ENCODE results near the gene RFX8. TPM values are rescaled to one million over a fixed set of nuclear protein-coding genes. Genes with fewer than 3 reads are reported as not detected.

RFX8 gene
- total RNA-seq, 1 experiment from 2014 or later, result not detected

DNA sequence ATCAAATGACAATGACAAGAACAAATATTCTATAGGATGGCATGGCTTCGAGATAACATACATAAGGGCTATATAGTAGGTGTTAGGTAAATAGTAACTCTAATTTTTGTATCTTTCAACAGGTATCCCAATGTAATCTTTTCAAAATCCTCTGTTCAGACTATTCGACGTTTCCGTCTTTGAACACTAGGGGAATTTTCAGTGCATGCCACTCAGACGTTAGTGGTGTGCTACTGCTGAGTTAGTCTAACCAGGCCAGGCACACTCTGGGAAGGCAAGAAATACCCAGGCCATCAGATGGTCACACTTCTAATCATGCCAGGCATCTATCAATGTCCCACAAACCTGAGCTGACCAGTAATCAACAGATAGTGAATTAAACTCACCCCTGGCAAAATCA lies 73.0 kb downstream of the RFX8 start:
- intact Hi-C loops (cut with micrococcal nuclease; ENCODE audit: unreplicated experiment), result no loop called here
- BruUV-seq (replicated peaks), result no TSS peak
- CTCF ChIA-PET, result no interaction called here

DNA sequence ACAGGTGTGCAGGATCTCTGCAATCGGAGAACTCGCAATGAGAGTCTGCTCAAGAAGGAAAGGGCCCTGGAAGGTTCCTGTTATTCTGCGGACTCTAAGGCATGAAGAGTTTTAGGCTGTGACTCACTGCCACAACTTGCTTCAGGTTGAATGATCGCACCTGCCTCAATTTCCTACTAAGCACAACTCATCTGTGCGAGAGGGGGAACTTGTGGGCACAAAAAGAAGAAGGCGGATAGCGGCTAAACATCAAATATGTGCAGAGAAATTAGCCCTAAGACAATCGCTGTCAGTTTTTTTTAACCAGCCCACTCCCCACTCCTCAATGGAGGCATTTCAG lies 73.6 kb downstream of the RFX8 start:
- BruUV-seq (replicated peaks), result no TSS peak
- no peak for TF ChIP-seq EZH2 (IDR thresholded peaks at IDR 0.05; ENCODE audit: borderline replicate concordance, low read depth, low read length, poor library complexity, severe bottlenecking)
- TF ChIP-seq, protein P1, sequence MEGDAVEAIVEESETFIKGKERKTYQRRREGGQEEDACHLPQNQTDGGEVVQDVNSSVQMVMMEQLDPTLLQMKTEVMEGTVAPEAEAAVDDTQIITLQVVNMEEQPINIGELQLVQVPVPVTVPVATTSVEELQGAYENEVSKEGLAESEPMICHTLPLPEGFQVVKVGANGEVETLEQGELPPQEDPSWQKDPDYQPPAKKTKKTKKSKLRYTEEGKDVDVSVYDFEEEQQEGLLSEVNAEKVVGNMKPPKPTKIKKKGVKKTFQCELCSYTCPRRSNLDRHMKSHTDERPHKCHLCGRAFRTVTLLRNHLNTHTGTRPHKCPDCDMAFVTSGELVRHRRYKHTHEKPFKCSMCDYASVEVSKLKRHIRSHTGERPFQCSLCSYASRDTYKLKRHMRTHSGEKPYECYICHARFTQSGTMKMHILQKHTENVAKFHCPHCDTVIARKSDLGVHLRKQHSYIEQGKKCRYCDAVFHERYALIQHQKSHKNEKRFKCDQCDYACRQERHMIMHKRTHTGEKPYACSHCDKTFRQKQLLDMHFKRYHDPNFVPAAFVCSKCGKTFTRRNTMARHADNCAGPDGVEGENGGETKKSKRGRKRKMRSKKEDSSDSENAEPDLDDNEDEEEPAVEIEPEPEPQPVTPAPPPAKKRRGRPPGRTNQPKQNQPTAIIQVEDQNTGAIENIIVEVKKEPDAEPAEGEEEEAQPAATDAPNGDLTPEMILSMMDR (conservative IDR thresholded peaks at IDR 0.05; ENCODE audit: low read depth, low read length), result no peak
- CTCF ChIA-PET, result no interaction called here
- H3K27me3 ChIP-seq (replicated peaks; ENCODE audit: insufficient read depth, low read depth, low read length, poor library complexity), result peaks cover 5% of the 10 kb centered on the region
- no peaks in the 10 kb centered on the region for H3K4me1 ChIP-seq (ENCODE audit: insufficient read depth, low read length, poor library complexity, severe bottlenecking)
- H3K36me3 ChIP-seq (ENCODE audit: insufficient read depth, low read length, poor library complexity, severe bottlenecking), result no peaks in the 10 kb centered on the region
- H3K27ac ChIP-seq (ENCODE audit: low read depth, low read length, poor library complexity, severe bottlenecking), result no peak overlapping the region
- POLR2A ChIA-PET (ENCODE audit: low non-redundant PET), result no interaction called here
- no peaks in the 10 kb centered on the region for H3K9me3 ChIP-seq (ENCODE audit: low read depth, low read length, poor library complexity, severe bottlenecking)
- no peak for DNase-seq (ENCODE audit: low spot score)
- intact Hi-C loops (cut with micrococcal nuclease; ENCODE audit: unreplicated experiment), result no loop called here
- no peak overlapping the region for H3K4me3 ChIP-seq (ENCODE audit: low read depth, low read length, poor library complexity, severe bottlenecking)

More for the DNA sequence above, 73.0 kb downstream of the RFX8 start:
- Histone ChIP-seq H3K9me3 (ENCODE audit: low read depth, low read length, poor library complexity, severe bottlenecking) (no peaks in the 10 kb centered on the region), H3K4me3 (ENCODE audit: low read depth, low read length, poor library complexity, severe bottlenecking) (no peak overlapping the region), H3K4me1 (ENCODE audit: insufficient read depth, low read length, poor library complexity, severe bottlenecking) (no peaks in the 10 kb centered on the region), H3K36me3 (ENCODE audit: insufficient read depth, low read length, poor library complexity, severe bottlenecking) (no peaks in the 10 kb centered on the region), H3K27me3 (replicated peaks; ENCODE audit: insufficient read depth, low read depth, low read length, poor library complexity) (peaks cover 2% of the 10 kb centered on the region), H3K27ac (ENCODE audit: low read depth, low read length, poor library complexity, severe bottlenecking) (no peak overlapping the region)
- TF ChIP-seq EZH2 (IDR thresholded peaks at IDR 0.05; ENCODE audit: borderline replicate concordance, low read depth, low read length, poor library complexity, severe bottlenecking), result no peak
- TF ChIP-seq, protein P1 (conservative IDR thresholded peaks at IDR 0.05; ENCODE audit: low read depth, low read length), result peak; percentile 39; the same call in 1 of the 2 replicates
- POLR2A ChIA-PET (ENCODE audit: low non-redundant PET), result no interaction called here
- DNase-seq (ENCODE audit: low spot score), result no peak

DNA sequence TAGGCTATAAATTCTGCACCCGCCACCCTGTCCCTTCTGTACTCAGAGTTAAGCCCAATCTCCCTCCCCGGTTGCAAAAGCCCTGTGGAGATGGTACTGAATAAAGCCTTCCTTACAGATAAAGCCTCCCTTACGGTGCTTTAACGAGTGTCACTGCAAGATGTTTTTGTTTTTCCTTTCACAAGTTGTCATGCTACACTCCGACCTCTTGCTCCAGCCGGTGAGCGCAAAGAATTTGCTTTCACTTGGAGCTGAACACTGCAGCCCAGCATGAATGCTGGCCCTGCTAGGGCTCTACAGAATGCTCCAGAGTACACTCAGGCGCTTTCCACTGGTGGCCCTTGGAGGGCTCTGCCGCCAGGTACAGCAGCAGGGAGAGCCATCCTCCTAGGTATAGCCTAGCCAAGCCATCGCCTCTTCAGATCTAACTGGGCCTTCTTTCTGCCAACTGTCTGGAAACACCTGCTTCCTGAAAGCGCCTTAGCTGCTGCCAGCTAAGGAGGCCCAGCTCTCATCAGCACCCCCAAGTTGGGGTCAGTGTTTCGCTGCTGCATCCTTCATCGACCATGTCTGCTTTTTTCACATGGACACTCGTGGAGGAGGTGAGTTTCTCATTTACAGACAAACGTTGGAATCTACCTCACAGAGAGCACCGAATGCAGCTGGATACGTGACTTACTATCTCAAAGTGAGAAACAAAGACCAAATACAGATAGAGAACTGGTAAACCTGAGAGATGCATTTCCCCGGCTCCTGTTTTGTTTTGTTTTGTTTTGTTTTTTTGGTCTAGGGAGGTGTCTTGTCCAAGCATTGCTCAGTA lies 74.2 kb downstream of the RFX8 start:
- DNase-seq (ENCODE audit: low spot score), result no peak
- POLR2A ChIA-PET (ENCODE audit: low non-redundant PET), result no interaction called here
- TF ChIP-seq EZH2 (IDR thresholded peaks at IDR 0.05; ENCODE audit: borderline replicate concordance, low read depth, low read length, poor library complexity, severe bottlenecking), result no peak
- TF ChIP-seq, protein P1 (conservative IDR thresholded peaks at IDR 0.05; ENCODE audit: low read depth, low read length), result no peak
- H3K27me3 ChIP-seq (replicated peaks; ENCODE audit: insufficient read depth, low read depth, low read length, poor library complexity), result peaks cover 5% of the 10 kb centered on the region
- no peak overlapping the region for H3K27ac ChIP-seq (ENCODE audit: low read depth, low read length, poor library complexity, severe bottlenecking)
- intact Hi-C loops (cut with micrococcal nuclease; ENCODE audit: unreplicated experiment), result no loop called here
- CTCF ChIA-PET, result no interaction called here
- no peak overlapping the region for H3K4me3 ChIP-seq (ENCODE audit: low read depth, low read length, poor library complexity, severe bottlenecking)
- no TSS peak for BruUV-seq (replicated peaks)
- no peaks in the 10 kb centered on the region for H3K36me3 ChIP-seq (ENCODE audit: insufficient read depth, low read length, poor library complexity, severe bottlenecking)
- H3K9me3 ChIP-seq (ENCODE audit: low read depth, low read length, poor library complexity, severe bottlenecking), result no peaks in the 10 kb centered on the region
- H3K4me1 ChIP-seq (ENCODE audit: insufficient read depth, low read length, poor library complexity, severe bottlenecking), result no peaks in the 10 kb centered on the region

Measured in A673 (cell line).